ENCODE measurements around the gene MGAT5. TPM values are rescaled to one million over a fixed set of nuclear protein-coding genes. Genes with fewer than 3 reads are reported as not detected.
A peak's percentile ranks its signal among the peaks of the same experiment; 100 is the strongest.

MGAT5 gene
- total and polyA plus RNA-seq, 7 experiments from 2014 or later = 5.3 to 48.0 (median 40.0) TPM

DNA sequence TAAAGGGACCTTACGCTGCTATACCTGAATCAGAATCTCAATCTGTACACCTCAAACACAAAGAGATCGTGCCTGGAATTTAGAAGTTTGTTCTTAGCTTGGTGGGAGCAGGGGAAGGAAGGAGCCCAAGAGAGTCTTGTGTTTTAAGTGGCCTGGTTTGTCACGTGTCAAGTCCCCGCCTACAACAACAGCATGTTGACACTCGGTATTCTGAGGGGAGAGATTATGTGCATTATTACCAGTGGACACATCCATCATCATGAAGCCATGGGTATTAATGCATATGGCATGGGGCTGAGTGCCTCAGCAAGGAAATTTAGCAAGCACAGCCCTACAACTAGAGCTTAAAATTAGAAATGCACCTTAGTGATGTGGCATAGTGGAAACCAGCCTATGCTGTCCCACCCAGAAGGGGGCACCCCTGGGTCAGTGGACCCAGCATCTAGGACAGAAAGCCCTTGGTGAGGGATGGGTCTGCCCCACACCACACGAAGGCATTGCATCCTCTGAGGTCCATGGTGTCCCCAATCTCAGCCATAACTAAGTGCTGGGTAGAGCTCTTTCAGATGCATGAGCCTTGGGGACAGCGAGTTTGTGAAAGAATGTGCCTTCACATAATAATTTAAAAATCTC is 138.7 kb downstream of the MGAT5 start:
- peaks cover 11 to 18% (median 15%) of the 10 kb centered on the region in 7 donors for H3K4me1 Mint-ChIP-seq
- Histone ChIP-seq H3K27ac (ENCODE audit: low read depth, low read length) (no peak overlapping the region), H3K9me3 (ENCODE audit: control insufficient read depth in 2 of 3, low read length in 3 of 3) (no peaks in the 10 kb centered on the region), H3K4me1 (ENCODE audit: control insufficient read depth in 2 of 2, insufficient read depth in 2 of 2, low read length in 2 of 2) (no peaks in the 10 kb centered on the region), H3K4me3 (ENCODE audit: low read length) (no peak overlapping the region), H3K36me3 (ENCODE audit: control insufficient read depth in 2 of 3, insufficient read depth in 3 of 3, low read length in 3 of 3) (peaks cover 0 to 6% (median 0%) of the 10 kb centered on the region in 3 experiments), H3K27me3 (ENCODE audit: control insufficient read depth in 2 of 2, insufficient read depth in 2 of 2, low read length in 2 of 2) (no peaks in the 10 kb centered on the region)
- H3K27ac Mint-ChIP-seq = no peak overlapping the region
- H3K27me3 Mint-ChIP-seq = no peaks in the 10 kb centered on the region
- H3K36me3 Mint-ChIP-seq = peaks cover 0 to 25% (median 11%) of the 10 kb centered on the region in 5 donors
- no peak overlapping the region for H3K4me3 Mint-ChIP-seq
- DNase-seq = no peak
- no peaks in the 10 kb centered on the region for H3K9me3 Mint-ChIP-seq
- intact Hi-C loops (cut with micrococcal nuclease) = no loop called here
- no peak for ATAC-seq
- ChIA-PET POLR2A (interaction anchor here (0.8 kb wide), 1 partner anchor 11 kb away, joined by 3 read pairs; no protein-coding TSS in a partner anchor), CTCF (no interaction called here)

DNA sequence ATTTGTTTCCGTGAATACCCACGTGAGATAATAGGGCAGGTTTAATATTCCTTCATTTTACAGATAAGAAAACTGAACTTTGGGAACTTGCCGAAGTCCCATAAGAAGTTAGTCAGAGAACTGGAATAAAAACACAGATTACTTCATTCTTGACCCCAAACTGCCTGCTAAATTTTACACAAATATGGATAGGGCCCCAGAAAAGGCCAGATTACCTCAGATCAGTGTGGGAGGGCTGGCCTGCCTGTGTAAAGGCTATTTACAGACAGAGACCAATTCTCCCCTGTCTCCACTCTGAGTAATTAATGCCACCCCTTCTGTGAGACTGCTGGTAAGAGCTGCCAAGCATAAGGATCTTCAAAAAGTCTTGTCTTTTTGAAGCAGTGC is 139.2 kb downstream of the MGAT5 start:
- Mint-ChIP-seq H3K4me1 (peaks cover 11 to 18% (median 15%) of the 10 kb centered on the region in 7 donors), H3K4me3 (no peak overlapping the region), H3K27me3 (no peaks in the 10 kb centered on the region), H3K27ac (no peak overlapping the region), H3K9me3 (no peaks in the 10 kb centered on the region), H3K36me3 (peaks cover 0 to 24% (median 9%) of the 10 kb centered on the region in 5 donors)
- H3K4me1 ChIP-seq (ENCODE audit: control insufficient read depth in 2 of 2, insufficient read depth in 2 of 2, low read length in 2 of 2) = no peaks in the 10 kb centered on the region
- ATAC-seq (no peak), DNase-seq (no peak)
- H3K9me3 ChIP-seq (ENCODE audit: control insufficient read depth in 2 of 3, low read length in 3 of 3) = no peaks in the 10 kb centered on the region
- peaks cover 0 to 6% (median 0%) of the 10 kb centered on the region in 3 experiments for H3K36me3 ChIP-seq (ENCODE audit: control insufficient read depth in 2 of 3, insufficient read depth in 3 of 3, low read length in 3 of 3)
- intact Hi-C loops (cut with micrococcal nuclease) = no loop called here
- H3K27ac ChIP-seq (ENCODE audit: low read depth, low read length) = no peak overlapping the region
- CTCF ChIA-PET = no interaction called here
- POLR2A ChIA-PET = interaction anchor here (0.8 kb wide), 1 partner anchor 10 kb away, joined by 3 read pairs; no protein-coding TSS in a partner anchor
- no peaks in the 10 kb centered on the region for H3K27me3 ChIP-seq (ENCODE audit: control insufficient read depth in 2 of 2, insufficient read depth in 2 of 2, low read length in 2 of 2)
- H3K4me3 ChIP-seq (ENCODE audit: low read length) = no peak overlapping the region

DNA sequence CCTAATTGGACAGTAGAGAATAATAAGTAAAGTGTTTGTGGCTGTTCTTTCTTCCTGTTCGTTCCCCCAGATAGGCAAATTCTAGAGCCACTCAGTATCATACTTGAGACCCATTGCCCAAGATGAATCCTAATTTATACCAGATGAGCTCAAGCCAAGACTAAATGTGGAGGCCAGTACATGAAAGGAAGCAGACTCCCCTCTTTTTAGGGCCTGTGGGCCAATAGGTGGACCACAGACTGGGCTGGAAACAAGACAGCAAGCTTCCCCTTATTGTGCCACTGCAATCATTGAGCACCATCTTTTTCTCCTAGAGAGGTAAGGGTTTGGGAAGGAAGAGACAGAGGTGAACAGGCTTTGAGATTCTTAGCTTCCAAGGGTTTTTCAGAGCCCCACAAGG is 141.9 kb downstream of the MGAT5 start:
- Histone ChIP-seq H3K27me3 (ENCODE audit: control insufficient read depth in 2 of 2, insufficient read depth in 2 of 2, low read length in 2 of 2) (no peaks in the 10 kb centered on the region), H3K9me3 (ENCODE audit: control insufficient read depth in 2 of 3, low read length in 3 of 3) (no peaks in the 10 kb centered on the region), H3K4me1 (ENCODE audit: control insufficient read depth in 2 of 2, insufficient read depth in 2 of 2, low read length in 2 of 2) (no peaks in the 10 kb centered on the region), H3K36me3 (ENCODE audit: control insufficient read depth in 2 of 3, insufficient read depth in 3 of 3, low read length in 3 of 3) (peaks cover 0 to 6% (median 0%) of the 10 kb centered on the region in 3 experiments), H3K4me3 (ENCODE audit: low read length) (no peak overlapping the region), H3K27ac (ENCODE audit: low read depth, low read length) (no peak overlapping the region)
- intact Hi-C loops (cut with micrococcal nuclease) = no loop called here
- peaks cover 0 to 12% (median 5%) of the 10 kb centered on the region in 5 donors for H3K36me3 Mint-ChIP-seq
- H3K27me3 Mint-ChIP-seq = no peaks in the 10 kb centered on the region
- no peaks in the 10 kb centered on the region for H3K9me3 Mint-ChIP-seq
- peaks cover 9 to 16% (median 13%) of the 10 kb centered on the region in 7 donors for H3K4me1 Mint-ChIP-seq
- CTCF ChIA-PET = no interaction called here
- POLR2A ChIA-PET = no interaction called here
- DNase-seq (no peak), ATAC-seq (no peak)
- H3K27ac Mint-ChIP-seq = peak overlapping the region in 1 of 9 donors; percentile 46
- H3K4me3 Mint-ChIP-seq = no peak overlapping the region

GRCh38 chr2:134396493-134396892 is 142.6 kb downstream of the MGAT5 start:
- Mint-ChIP-seq H3K27ac (peak overlapping the region in 1 of 9 donors; percentile 57), H3K27me3 (no peaks in the 10 kb centered on the region), H3K4me1 (peaks cover 2 to 9% (median 6%) of the 10 kb centered on the region in 7 donors), H3K4me3 (no peak overlapping the region), H3K36me3 (peaks cover 0 to 10% (median 2%) of the 10 kb centered on the region in 5 donors), H3K9me3 (no peaks in the 10 kb centered on the region)
- no peaks in the 10 kb centered on the region for H3K4me1 ChIP-seq (ENCODE audit: control insufficient read depth in 2 of 2, insufficient read depth in 2 of 2, low read length in 2 of 2)
- ATAC-seq (no peak), DNase-seq (no peak)
- H3K27me3 ChIP-seq (ENCODE audit: control insufficient read depth in 2 of 2, insufficient read depth in 2 of 2, low read length in 2 of 2) = no peaks in the 10 kb centered on the region
- CTCF ChIA-PET = interaction anchor here (0.6 kb wide), 1 partner anchor 492 kb away, joined by 3 read pairs; no protein-coding TSS in a partner anchor
- peaks cover 0 to 10% (median 0%) of the 10 kb centered on the region in 3 experiments for H3K36me3 ChIP-seq (ENCODE audit: control insufficient read depth in 2 of 3, insufficient read depth in 3 of 3, low read length in 3 of 3)
- no peak overlapping the region for H3K4me3 ChIP-seq (ENCODE audit: low read length)
- POLR2A ChIA-PET = no interaction called here
- H3K9me3 ChIP-seq (ENCODE audit: control insufficient read depth in 2 of 3, low read length in 3 of 3) = no peaks in the 10 kb centered on the region
- no peak overlapping the region for H3K27ac ChIP-seq (ENCODE audit: low read depth, low read length)
- intact Hi-C loops (cut with micrococcal nuclease) = no loop called here

- H3K4me3 Mint-ChIP-seq = no peak overlapping the region
- Histone ChIP-seq H3K4me1 (ENCODE audit: control insufficient read depth in 2 of 2, insufficient read depth in 2 of 2, low read length in 2 of 2) (no peaks in the 10 kb centered on the region), H3K27ac (ENCODE audit: low read depth, low read length) (no peak overlapping the region), H3K27me3 (ENCODE audit: control insufficient read depth in 2 of 2, insufficient read depth in 2 of 2, low read length in 2 of 2) (no peaks in the 10 kb centered on the region), H3K9me3 (ENCODE audit: control insufficient read depth in 2 of 3, low read length in 3 of 3) (no peaks in the 10 kb centered on the region), H3K36me3 (ENCODE audit: control insufficient read depth in 2 of 3, insufficient read depth in 3 of 3, low read length in 3 of 3) (peaks cover 0 to 10% (median 0%) of the 10 kb centered on the region in 3 experiments), H3K4me3 (ENCODE audit: low read length) (no peak overlapping the region)
- ChIA-PET POLR2A (no interaction called here), CTCF (interaction anchor here (0.6 kb wide), 1 partner anchor 492 kb away, joined by 3 read pairs; no protein-coding TSS in a partner anchor)
- H3K4me1 Mint-ChIP-seq = peaks cover 0 to 4% (median 0%) of the 10 kb centered on the region in 7 donors
- intact Hi-C loops (cut with micrococcal nuclease) = no loop called here
- H3K27ac Mint-ChIP-seq = peak overlapping the region in 1 of 9 donors; percentile 13
- peaks cover 0 to 6% (median 2%) of the 10 kb centered on the region in 5 donors for H3K36me3 Mint-ChIP-seq
- H3K9me3 Mint-ChIP-seq = no peaks in the 10 kb centered on the region
- H3K27me3 Mint-ChIP-seq = no peaks in the 10 kb centered on the region
- no peak for ATAC-seq
- no peak for DNase-seq
Measured at GRCh38 chr2:134397146-134397896, 143.4 kb downstream of the MGAT5 start.

- H3K27ac Mint-ChIP-seq = peak overlapping the region in 1 of 9 donors; percentile 46
- H3K9me3 Mint-ChIP-seq = no peaks in the 10 kb centered on the region
Measured at GRCh38 chr2:134398300-134398699, 144.4 kb downstream of the MGAT5 start.

More at GRCh38 chr2:134398300-134398699, 144.4 kb downstream of the MGAT5 start:
- POLR2A ChIA-PET = no interaction called here
- CTCF ChIA-PET = interaction anchor here (1.2 to 3.1 kb wide), 2 partner anchors 13 to 153 kb away, joined by 3 to 12 read pairs; no protein-coding TSS in a partner anchor
- H3K4me1 Mint-ChIP-seq = peaks cover 0 to 2% (median 0%) of the 10 kb centered on the region in 7 donors
- Histone ChIP-seq H3K27ac (ENCODE audit: low read depth, low read length) (no peak overlapping the region), H3K27me3 (ENCODE audit: control insufficient read depth in 2 of 2, insufficient read depth in 2 of 2, low read length in 2 of 2) (no peaks in the 10 kb centered on the region), H3K36me3 (ENCODE audit: control insufficient read depth in 2 of 3, insufficient read depth in 3 of 3, low read length in 3 of 3) (peaks cover 0 to 14% (median 1%) of the 10 kb centered on the region in 3 experiments), H3K9me3 (ENCODE audit: control insufficient read depth in 2 of 3, low read length in 3 of 3) (no peaks in the 10 kb centered on the region), H3K4me1 (ENCODE audit: control insufficient read depth in 2 of 2, insufficient read depth in 2 of 2, low read length in 2 of 2) (no peaks in the 10 kb centered on the region), H3K4me3 (ENCODE audit: low read length) (no peak overlapping the region)
- peaks cover 1 to 10% (median 3%) of the 10 kb centered on the region in 5 donors for H3K36me3 Mint-ChIP-seq
- H3K4me3 Mint-ChIP-seq = no peak overlapping the region
- no peak for DNase-seq
- intact Hi-C loops (cut with micrococcal nuclease) = no loop called here
- ATAC-seq = no peak
- no peaks in the 10 kb centered on the region for H3K27me3 Mint-ChIP-seq

Data from naive thymus-derived CD4-positive, alpha-beta T cell (primary cell).